Keratinocyte (primary cell): ENCODE data around the gene MVB12B.

Source experiments
- CTCF ChIP-seq, 3 experiments: IDR thresholded peaks in 1 of 3; conservative IDR thresholded peaks in 1 of 3; optimal IDR thresholded peaks in 1 of 3; 2 replicates in 2 of 3; 3 replicates in 1 of 3; pipeline versions ENCODE3 to v1.5.1; 2011; ENCODE audit warnings: low read length in 3 of 3, mild to moderate bottlenecking in 3 of 3, moderate library complexity in 2 of 3, control low read depth in 1 of 3, inconsistent platforms in 1 of 3; ENCODE audit not compliant: insufficient read depth in 2 of 3; ENCODE audit errors: extremely low read depth in 1 of 3
- EZH2 ChIP-seq: IDR thresholded peaks from one replicate; pipeline ENCODE4 v1.6.1; 2012; ENCODE audit warnings: inconsistent platforms, mild to moderate bottlenecking, low read length, moderate library complexity

- TF ChIP-seq CTCF (optimal IDR thresholded peaks at IDR 0.05 in 1 of 3, IDR thresholded peaks at IDR 0.05 in 1 of 3, conservative IDR thresholded peaks at IDR 0.05 in 1 of 3; ENCODE audit: extremely low read depth in 1 of 3, insufficient read depth in 2 of 3, low read length in 3 of 3) (no peak), EZH2 (no peak)
Observed at GRCh38 chr9:126488310-126488709, 161.7 kb downstream of the MVB12B start.
